Measurements from ENCODE around the gene CACNA2D2.

DNA sequence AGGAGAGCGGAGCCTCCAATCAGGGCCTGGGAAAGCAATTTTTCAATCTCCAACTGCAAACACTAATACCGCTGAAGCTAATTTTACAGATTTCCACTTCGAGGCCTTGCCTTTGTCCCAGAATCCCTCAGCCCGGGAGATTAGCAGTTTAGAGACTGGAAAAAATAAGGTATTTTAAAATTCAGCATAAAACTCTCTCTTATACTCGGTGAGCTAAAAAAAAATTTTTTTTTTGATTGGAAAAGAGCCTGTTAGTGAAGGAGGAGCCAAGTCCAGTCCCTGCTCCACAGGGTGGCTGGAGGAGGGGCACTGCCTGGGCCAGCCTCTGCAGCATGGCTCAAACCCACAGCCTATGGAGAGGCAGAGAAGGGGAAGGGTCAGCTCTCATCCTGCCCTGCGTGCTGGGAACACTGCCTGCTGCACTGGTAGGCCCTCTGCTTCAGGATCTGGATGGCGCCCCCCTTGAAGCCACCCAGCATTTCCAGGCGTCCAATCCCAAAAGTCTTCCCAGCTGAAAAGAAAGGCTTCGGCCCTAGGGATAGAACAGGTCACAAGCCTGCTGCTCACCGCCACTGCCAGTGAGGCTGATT lies 48.9 kb downstream of the CACNA2D2 start:
- TF ChIP-seq, protein P1, sequence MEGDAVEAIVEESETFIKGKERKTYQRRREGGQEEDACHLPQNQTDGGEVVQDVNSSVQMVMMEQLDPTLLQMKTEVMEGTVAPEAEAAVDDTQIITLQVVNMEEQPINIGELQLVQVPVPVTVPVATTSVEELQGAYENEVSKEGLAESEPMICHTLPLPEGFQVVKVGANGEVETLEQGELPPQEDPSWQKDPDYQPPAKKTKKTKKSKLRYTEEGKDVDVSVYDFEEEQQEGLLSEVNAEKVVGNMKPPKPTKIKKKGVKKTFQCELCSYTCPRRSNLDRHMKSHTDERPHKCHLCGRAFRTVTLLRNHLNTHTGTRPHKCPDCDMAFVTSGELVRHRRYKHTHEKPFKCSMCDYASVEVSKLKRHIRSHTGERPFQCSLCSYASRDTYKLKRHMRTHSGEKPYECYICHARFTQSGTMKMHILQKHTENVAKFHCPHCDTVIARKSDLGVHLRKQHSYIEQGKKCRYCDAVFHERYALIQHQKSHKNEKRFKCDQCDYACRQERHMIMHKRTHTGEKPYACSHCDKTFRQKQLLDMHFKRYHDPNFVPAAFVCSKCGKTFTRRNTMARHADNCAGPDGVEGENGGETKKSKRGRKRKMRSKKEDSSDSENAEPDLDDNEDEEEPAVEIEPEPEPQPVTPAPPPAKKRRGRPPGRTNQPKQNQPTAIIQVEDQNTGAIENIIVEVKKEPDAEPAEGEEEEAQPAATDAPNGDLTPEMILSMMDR (IDR thresholded peaks at IDR 0.05; ENCODE audit: insufficient read depth, low read length, poor library complexity, severe bottlenecking), result no peak
- no peak for TF ChIP-seq EZH2phosphoT487 (conservative IDR thresholded peaks at IDR 0.05; ENCODE audit: low read length)

Measured in SU-DHL-6 (cell line).